ENCODE measurements around the gene DGKB. TPM values are rescaled to one million over a fixed set of nuclear protein-coding genes. Genes with fewer than 3 reads are reported as not detected.

DGKB gene
- polyA plus RNA-seq, 1 of the 3 experiments (the other 2 are of a cell fraction) = 2.1 TPM

DNA sequence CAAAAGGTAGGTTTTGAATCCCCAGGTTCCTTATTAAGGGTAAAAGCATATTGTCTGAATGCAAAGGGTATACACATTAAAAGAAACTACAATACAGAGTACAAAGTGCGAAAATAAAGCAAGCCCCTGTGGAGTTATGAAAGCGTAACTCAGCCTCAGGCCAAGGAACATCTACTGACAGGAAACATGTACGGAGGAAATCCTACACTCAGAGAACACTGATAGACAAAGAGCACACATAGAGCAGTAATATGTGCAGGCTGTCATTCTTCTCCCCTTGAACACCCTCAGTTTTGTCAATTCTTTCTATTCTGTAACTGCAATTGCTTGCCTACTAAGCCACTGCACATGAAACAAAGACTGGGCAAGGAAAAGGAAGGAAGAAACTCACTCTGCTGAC lies 150.2 kb downstream of the DGKB start:
- no peak for DNase-seq
- Histone ChIP-seq H2AFZ (ENCODE audit: low read depth) (no peak overlapping the region), H3K4me1 (ENCODE audit: control insufficient read depth in 1 of 2, insufficient read depth in 2 of 2, low read depth in 1 of 2, low read length in 1 of 2) (peaks cover 3 to 23% of the 10 kb centered on the region in 2 experiments; a peak in 3 of 4 replicates), H3K4me2 (no peak overlapping the region), H3K9ac (no peak overlapping the region), H3K27me3 (ENCODE audit: insufficient read depth) (no peaks in the 10 kb centered on the region), H3K27ac (ENCODE audit: low read depth in 2 of 2, low read length in 1 of 2) (no peak overlapping the region), H4K20me1 (ENCODE audit: insufficient read depth) (no peaks in the 10 kb centered on the region), H3K4me3 (ENCODE audit: low read depth in 2 of 2, low read length in 1 of 2) (no peak overlapping the region), H3K79me2 (ENCODE audit: insufficient read depth) (no peaks in the 10 kb centered on the region), H3K36me3 (replicated peaks in 1 of 2; ENCODE audit: control insufficient read depth in 1 of 2, insufficient read depth in 2 of 2, low read length in 1 of 2) (no peaks in the 10 kb centered on the region), H3K9me2 (no peaks in the 10 kb centered on the region), H3F3A (replicated peaks; ENCODE audit: insufficient read depth) (peaks cover 34% of the 10 kb centered on the region), H3K9me3 (no peaks in the 10 kb centered on the region; the same call in 1 of the 2 replicates)
- POLR2A ChIA-PET = no interaction called here
- TF ChIP-seq, protein P1, sequence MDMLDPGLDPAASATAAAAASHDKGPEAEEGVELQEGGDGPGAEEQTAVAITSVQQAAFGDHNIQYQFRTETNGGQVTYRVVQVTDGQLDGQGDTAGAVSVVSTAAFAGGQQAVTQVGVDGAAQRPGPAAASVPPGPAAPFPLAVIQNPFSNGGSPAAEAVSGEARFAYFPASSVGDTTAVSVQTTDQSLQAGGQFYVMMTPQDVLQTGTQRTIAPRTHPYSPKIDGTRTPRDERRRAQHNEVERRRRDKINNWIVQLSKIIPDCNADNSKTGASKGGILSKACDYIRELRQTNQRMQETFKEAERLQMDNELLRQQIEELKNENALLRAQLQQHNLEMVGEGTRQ (IDR thresholded peaks at IDR 0.05; ENCODE audit: borderline replicate concordance, low read depth, low read length) = no peak
- no peak for TF ChIP-seq FOXJ3 (CRISPR knock-in tag; IDR thresholded peaks at IDR 0.05)
- TF ChIP-seq SIN3A (IDR thresholded peaks at IDR 0.05; ENCODE audit: borderline replicate concordance, low read depth, low read length) = no peak
- TF ChIP-seq TAF1 (IDR thresholded peaks at IDR 0.05; ENCODE audit: borderline replicate concordance, low read depth, low read length) = no peak
- TF ChIP-seq, protein P2, sequence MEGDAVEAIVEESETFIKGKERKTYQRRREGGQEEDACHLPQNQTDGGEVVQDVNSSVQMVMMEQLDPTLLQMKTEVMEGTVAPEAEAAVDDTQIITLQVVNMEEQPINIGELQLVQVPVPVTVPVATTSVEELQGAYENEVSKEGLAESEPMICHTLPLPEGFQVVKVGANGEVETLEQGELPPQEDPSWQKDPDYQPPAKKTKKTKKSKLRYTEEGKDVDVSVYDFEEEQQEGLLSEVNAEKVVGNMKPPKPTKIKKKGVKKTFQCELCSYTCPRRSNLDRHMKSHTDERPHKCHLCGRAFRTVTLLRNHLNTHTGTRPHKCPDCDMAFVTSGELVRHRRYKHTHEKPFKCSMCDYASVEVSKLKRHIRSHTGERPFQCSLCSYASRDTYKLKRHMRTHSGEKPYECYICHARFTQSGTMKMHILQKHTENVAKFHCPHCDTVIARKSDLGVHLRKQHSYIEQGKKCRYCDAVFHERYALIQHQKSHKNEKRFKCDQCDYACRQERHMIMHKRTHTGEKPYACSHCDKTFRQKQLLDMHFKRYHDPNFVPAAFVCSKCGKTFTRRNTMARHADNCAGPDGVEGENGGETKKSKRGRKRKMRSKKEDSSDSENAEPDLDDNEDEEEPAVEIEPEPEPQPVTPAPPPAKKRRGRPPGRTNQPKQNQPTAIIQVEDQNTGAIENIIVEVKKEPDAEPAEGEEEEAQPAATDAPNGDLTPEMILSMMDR (IDR thresholded peaks at IDR 0.05) = no peak
- TF ChIP-seq ELF1 (IDR thresholded peaks at IDR 0.05) = no peak
- WGBS (ENCODE audit: low lambda C conversion rate) = 88% methylated on average over 3 of the region's 3 CpGs
- CTCF ChIA-PET = no interaction called here

DNA sequence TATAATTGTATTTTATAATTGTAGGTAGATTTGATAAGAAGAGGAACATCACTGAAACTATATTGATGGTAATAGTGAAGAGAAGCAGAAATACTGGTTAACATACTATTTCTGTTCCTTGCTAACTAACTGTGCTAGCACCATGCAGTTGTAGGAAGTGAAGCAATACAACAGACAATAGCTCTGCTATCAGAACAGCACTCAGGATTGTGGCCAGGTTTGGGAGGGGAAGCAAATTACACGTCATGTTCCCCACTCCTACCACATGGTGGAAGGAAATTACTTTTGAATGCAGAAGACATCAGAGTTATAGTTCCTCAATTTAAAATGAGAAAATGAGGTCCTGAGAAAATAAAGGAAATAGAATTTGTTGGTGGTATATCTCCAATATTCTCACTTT lies 151.1 kb downstream of the DGKB start:
- DNase-seq = no peak
- H3K79me2 ChIP-seq (ENCODE audit: insufficient read depth) = no peaks in the 10 kb centered on the region
- H3K9me2 ChIP-seq = no peaks in the 10 kb centered on the region
- no peaks in the 10 kb centered on the region for H3K36me3 ChIP-seq (replicated peaks in 1 of 2; ENCODE audit: control insufficient read depth in 1 of 2, insufficient read depth in 2 of 2, low read length in 1 of 2)
- WGBS (ENCODE audit: low lambda C conversion rate) = 87% methylated on average over 1 of the region's 1 CpG
- H3K27me3 ChIP-seq (ENCODE audit: insufficient read depth) = no peaks in the 10 kb centered on the region
- no peak overlapping the region for H3K9ac ChIP-seq
- no peak overlapping the region for H3K27ac ChIP-seq (ENCODE audit: low read depth in 2 of 2, low read length in 1 of 2)
- no peak overlapping the region for H3K4me3 ChIP-seq (ENCODE audit: low read depth in 2 of 2, low read length in 1 of 2)
- H4K20me1 ChIP-seq (ENCODE audit: insufficient read depth) = no peaks in the 10 kb centered on the region
- POLR2A ChIA-PET = no interaction called here
- peaks cover 36% of the 10 kb centered on the region for H3F3A ChIP-seq (replicated peaks; ENCODE audit: insufficient read depth)
- H2AFZ ChIP-seq (ENCODE audit: low read depth) = no peak overlapping the region
- no peaks in the 10 kb centered on the region; the same call in 1 of the 2 replicates for H3K9me3 ChIP-seq
- CTCF ChIA-PET = no interaction called here
- H3K4me2 ChIP-seq = no peak overlapping the region
- peaks cover 3 to 25% of the 10 kb centered on the region in 2 experiments; a peak in 3 of 4 replicates for H3K4me1 ChIP-seq (ENCODE audit: control insufficient read depth in 1 of 2, insufficient read depth in 2 of 2, low read depth in 1 of 2, low read length in 1 of 2)
- TF ChIP-seq YY1 (IDR thresholded peaks at IDR 0.05; ENCODE audit: low read depth) (no peak), MEF2A (IDR thresholded peaks at IDR 0.05; ENCODE audit: borderline replicate concordance, low read depth) (no peak), FOSL2 (IDR thresholded peaks at IDR 0.05; ENCODE audit: borderline replicate concordance, low read depth) (no peak), SMC3 (IDR thresholded peaks at IDR 0.05; ENCODE audit: low read depth, low read length) (no peak), NFIC (IDR thresholded peaks at IDR 0.05; ENCODE audit: borderline replicate concordance) (no peak), NRF1 (IDR thresholded peaks at IDR 0.05; ENCODE audit: low read depth, low read length) (no peak), GABPA (IDR thresholded peaks at IDR 0.05; ENCODE audit: low read depth) (no peak), RFX5 (IDR thresholded peaks at IDR 0.05; ENCODE audit: low read length) (no peak), EZH2phosphoT487 (IDR thresholded peaks at IDR 0.05; ENCODE audit: borderline replicate concordance, low read depth) (no peak), RAD21 (IDR thresholded peaks at IDR 0.05; ENCODE audit: low read length) (no peak), TAF1 (IDR thresholded peaks at IDR 0.05; ENCODE audit: borderline replicate concordance, low read depth, low read length) (no peak), POLR2AphosphoS5 (IDR thresholded peaks at IDR 0.05; ENCODE audit: low read depth, low read length) (no peak)
- TF ChIP-seq, protein P1 (IDR thresholded peaks at IDR 0.05; ENCODE audit: borderline replicate concordance, low read depth, low read length) = no peak
- TF ChIP-seq, protein P3, sequence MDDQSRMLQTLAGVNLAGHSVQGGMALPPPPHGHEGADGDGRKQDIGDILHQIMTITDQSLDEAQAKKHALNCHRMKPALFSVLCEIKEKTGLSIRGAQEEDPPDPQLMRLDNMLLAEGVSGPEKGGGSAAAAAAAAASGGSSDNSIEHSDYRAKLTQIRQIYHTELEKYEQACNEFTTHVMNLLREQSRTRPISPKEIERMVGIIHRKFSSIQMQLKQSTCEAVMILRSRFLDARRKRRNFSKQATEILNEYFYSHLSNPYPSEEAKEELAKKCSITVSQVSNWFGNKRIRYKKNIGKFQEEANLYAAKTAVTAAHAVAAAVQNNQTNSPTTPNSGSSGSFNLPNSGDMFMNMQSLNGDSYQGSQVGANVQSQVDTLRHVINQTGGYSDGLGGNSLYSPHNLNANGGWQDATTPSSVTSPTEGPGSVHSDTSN (IDR thresholded peaks at IDR 0.05) = no peak
- TF ChIP-seq, protein P4, sequence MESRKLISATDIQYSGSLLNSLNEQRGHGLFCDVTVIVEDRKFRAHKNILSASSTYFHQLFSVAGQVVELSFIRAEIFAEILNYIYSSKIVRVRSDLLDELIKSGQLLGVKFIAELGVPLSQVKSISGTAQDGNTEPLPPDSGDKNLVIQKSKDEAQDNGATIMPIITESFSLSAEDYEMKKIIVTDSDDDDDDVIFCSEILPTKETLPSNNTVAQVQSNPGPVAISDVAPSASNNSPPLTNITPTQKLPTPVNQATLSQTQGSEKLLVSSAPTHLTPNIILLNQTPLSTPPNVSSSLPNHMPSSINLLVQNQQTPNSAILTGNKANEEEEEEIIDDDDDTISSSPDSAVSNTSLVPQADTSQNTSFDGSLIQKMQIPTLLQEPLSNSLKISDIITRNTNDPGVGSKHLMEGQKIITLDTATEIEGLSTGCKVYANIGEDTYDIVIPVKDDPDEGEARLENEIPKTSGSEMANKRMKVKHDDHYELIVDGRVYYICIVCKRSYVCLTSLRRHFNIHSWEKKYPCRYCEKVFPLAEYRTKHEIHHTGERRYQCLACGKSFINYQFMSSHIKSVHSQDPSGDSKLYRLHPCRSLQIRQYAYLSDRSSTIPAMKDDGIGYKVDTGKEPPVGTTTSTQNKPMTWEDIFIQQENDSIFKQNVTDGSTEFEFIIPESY (IDR thresholded peaks at IDR 0.05; ENCODE audit: borderline replicate concordance, low read depth) = no peak
- TF ChIP-seq, protein P2 (IDR thresholded peaks at IDR 0.05) = no peak

Measured in SK-N-SH (cell line).